Measurements from ENCODE around the gene VPS13A.

GRCh38 chr9:77277719-77278118 lies 100.4 kb downstream of the VPS13A start:
- TF ChIP-seq CTCF (conservative IDR thresholded peaks at IDR 0.05; ENCODE audit: low read depth, low read length) = no peak
- no peak for TF ChIP-seq EZH2 (IDR thresholded peaks at IDR 0.05; ENCODE audit: borderline replicate concordance, low read depth, low read length, poor library complexity, severe bottlenecking)
